SJCRH30 (cell line): ENCODE measurements around the gene SOSTDC1. TPM values are rescaled to one million over a fixed set of nuclear protein-coding genes. Genes with fewer than 3 reads are reported as not detected.
A peak's percentile ranks its signal among the peaks of the same experiment; 100 is the strongest.

Experiments used
- DNase-seq, 2 experiments: peaks; one replicate each; pipeline ENCODE4 v3.0.0-alpha.2; 2015 to 2020
- H3K27ac ChIP-seq: fragments of 250-450 bp; sonication (Bioruptor Pico); 2 replicates; pipeline ENCODE4 v1.5.1; 2020; ENCODE audit warnings: mild to moderate bottlenecking, moderate library complexity
- H3K27me3 ChIP-seq: fragments of 250-450 bp; sonication (Bioruptor Pico); 2 replicates; pipeline ENCODE4 v1.5.1; 2020; ENCODE audit warnings: mild to moderate bottlenecking, moderate library complexity
- H3K36me3 ChIP-seq: fragments of 250-450 bp; sonication (Bioruptor Pico); 2 replicates; pipeline ENCODE4 v1.5.1; 2020; ENCODE audit warnings: mild to moderate bottlenecking, moderate library complexity
- H3K4me1 ChIP-seq: fragments of 250-450 bp; sonication (Bioruptor Pico); 2 replicates; pipeline ENCODE4 v1.5.1; 2020; ENCODE audit warnings: mild to moderate bottlenecking, moderate library complexity
- H3K4me3 ChIP-seq: fragments of 250-450 bp; sonication (Bioruptor Pico); 2 replicates; pipeline ENCODE4 v1.5.1; 2020; ENCODE audit warnings: mild to moderate bottlenecking, moderate library complexity
- H3K9me3 ChIP-seq: fragments of 250-450 bp; sonication (Bioruptor Pico); replicated peaks from 2 replicates; pipeline ENCODE4 v1.5.1; 2020; ENCODE audit warnings: mild to moderate bottlenecking, moderate library complexity
- total RNA-seq: library from RNA; depleted of rRNA; stranded (reverse); fragments of >200 nt; shearing (Covaris generic); gene quantifications from 2 replicates; pipeline ENCODE4 v1.2.3, GENCODE V29; 2014

SOSTDC1 gene
- total RNA-seq, 1 experiment from 2014 or later, result 7.3 TPM

DNA sequence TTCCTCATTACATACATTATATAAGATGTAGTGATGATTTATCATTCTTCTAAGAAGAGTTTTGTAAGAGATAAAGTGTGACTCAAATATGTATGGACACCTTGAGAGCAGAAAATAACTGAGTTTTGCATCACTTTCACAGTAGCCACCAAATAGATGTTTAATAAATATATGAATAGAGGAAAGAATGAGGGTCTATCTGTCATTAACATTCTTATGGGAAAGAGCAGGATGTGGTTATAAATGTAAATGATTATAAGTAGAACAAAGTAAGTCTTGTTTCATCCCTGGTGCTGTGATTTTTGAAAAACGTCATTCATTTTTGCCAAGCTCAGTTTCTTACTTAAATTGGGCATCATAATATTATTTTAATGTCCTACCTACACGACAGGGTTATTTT lies 29.2 kb downstream of the SOSTDC1 start:
- no peak overlapping the region for H3K27ac ChIP-seq
- H3K4me3 ChIP-seq, result no peak overlapping the region
- no peaks in the 10 kb centered on the region for H3K27me3 ChIP-seq
- no peaks in the 10 kb centered on the region for H3K9me3 ChIP-seq
- H3K4me1 ChIP-seq, result no peaks in the 10 kb centered on the region
- H3K36me3 ChIP-seq, result no peaks in the 10 kb centered on the region
- no peak for DNase-seq

DNA sequence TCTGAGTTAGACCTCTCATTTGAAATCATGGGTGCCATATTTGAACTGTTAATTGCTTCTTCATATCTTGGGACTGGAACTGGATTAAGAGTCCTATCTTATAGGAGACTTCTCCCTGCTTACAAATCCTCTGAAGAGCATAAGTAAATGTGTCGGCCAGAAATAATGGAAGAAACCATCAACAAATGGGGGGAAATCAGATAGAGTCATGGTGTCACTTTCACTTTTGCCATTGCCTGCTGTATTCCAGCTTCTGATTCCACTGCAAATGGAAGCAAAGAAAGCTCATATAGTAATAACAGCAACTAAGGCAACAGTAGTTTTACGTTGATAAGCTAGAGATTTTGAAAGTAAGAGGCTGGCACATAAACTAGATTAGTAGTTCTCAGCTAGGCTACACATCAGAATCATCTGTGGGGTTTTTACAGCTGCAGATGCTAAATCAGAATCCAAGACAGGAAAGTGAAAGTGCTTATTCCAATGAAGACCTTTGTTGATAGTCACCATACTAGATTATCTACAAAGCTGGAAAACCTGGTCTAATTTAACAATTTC lies 31.9 kb downstream of the SOSTDC1 start:
- peaks cover 5% of the 10 kb centered on the region for H3K4me1 ChIP-seq
- H3K27me3 ChIP-seq, result no peaks in the 10 kb centered on the region
- no peaks in the 10 kb centered on the region for H3K36me3 ChIP-seq
- no peaks in the 10 kb centered on the region for H3K9me3 ChIP-seq
- H3K4me3 ChIP-seq, result no peak overlapping the region
- DNase-seq, result no peak
- no peak overlapping the region for H3K27ac ChIP-seq

DNA sequence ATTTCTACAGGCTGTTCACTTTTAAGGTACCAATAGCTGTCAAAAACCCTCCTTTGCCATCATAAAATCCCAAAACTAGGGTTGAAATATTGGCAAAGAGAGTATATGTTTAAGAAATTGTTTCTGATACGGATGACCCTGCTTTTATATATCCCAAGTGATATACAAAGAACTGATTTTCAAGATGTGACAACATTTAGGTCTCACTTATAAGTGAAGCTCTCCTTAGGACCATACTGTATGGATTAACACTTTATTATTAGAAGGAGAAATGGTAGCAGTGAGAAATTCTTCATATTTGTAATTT lies 33.2 kb downstream of the SOSTDC1 start:
- no peak for DNase-seq
- Histone ChIP-seq H3K9me3 (no peaks in the 10 kb centered on the region), H3K36me3 (no peaks in the 10 kb centered on the region), H3K27ac (no peak overlapping the region), H3K4me1 (peaks cover 5% of the 10 kb centered on the region), H3K27me3 (no peaks in the 10 kb centered on the region), H3K4me3 (no peak overlapping the region)

DNA sequence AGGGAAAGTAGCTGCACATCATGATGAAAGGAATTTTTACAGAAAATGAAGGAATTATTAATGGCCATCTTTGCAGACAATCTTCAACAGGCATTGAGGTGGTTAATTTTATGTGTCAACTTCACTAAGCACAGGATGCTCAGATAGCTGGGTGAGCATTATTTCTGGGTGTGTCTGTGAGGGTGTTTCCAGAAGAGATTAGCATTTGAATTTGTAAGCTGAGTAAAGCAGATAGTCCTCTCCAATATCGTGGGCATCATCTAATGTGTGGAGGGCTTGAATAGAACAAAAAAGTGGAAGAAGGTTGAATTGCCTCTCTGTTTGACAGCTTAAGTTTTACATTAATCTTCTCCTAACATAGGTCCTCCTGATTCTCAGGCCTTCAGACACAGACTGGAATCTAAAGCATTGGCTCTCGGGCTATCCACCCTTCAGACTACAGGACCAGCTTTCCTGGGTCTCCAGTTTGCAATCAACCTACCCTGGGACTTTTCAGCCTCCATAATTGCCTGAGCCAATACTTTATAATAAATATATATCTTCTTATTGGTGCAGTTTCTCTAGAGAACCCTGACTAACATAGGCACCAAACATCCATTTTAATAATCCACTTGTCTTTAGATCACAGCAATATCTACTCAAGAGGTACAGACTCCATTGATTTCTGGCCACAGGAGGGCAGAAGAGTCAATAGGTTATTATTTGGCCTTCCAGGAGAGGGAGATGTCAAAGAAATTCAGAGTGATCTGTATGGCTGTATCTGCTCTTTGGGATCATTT lies 33.7 kb downstream of the SOSTDC1 start:
- no peaks in the 10 kb centered on the region for H3K27me3 ChIP-seq
- H3K36me3 ChIP-seq, result no peaks in the 10 kb centered on the region
- H3K4me1 ChIP-seq, result peaks cover 5% of the 10 kb centered on the region
- no peak overlapping the region for H3K27ac ChIP-seq
- peak; percentile 40 to 79 for DNase-seq
- no peaks in the 10 kb centered on the region for H3K9me3 ChIP-seq
- H3K4me3 ChIP-seq, result no peak overlapping the region

DNA sequence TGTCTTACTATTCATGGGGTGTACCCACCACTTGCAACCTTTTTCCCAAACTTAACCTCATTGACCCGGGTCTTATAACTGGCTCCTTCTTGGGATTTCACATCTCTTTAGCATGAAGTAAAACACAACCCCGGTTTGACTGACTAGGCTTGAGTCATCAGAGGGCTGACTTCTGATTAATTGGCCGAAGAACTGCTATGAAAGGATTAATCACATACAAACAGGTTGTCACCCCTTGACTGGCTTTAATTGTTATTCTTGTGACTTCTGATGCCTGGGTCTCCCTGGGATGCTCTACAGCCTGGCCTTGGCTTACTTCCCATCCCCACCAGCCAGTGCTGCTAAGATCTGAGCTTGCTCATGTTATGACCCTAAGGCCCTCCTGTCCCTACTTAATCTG lies 35.4 kb downstream of the SOSTDC1 start:
- Histone ChIP-seq H3K36me3 (no peaks in the 10 kb centered on the region), H3K4me1 (peaks cover 5% of the 10 kb centered on the region), H3K9me3 (no peaks in the 10 kb centered on the region), H3K27ac (no peak overlapping the region), H3K27me3 (no peaks in the 10 kb centered on the region), H3K4me3 (no peak overlapping the region)
- DNase-seq, result no peak

DNA sequence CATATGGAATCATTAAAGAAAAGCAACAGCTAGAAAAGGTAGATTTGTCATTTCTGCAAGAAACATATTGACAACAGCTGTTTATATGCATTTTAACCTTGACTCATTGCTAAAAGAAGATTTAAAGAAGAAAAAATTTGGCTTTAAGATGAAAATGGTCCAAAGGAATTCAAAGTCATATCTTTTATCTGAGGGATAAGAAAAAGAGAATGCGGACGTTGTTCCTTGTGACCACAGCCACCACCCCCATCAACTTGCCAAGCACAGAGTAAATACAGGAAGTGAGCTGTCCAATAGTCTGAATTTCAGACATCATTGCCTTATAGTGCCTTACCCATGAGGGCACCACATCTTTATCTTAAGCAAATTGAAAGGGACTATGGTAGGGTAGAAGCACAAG lies 36.9 kb downstream of the SOSTDC1 start:
- Histone ChIP-seq H3K27me3 (no peaks in the 10 kb centered on the region), H3K9me3 (no peaks in the 10 kb centered on the region), H3K4me1 (peaks cover 5% of the 10 kb centered on the region), H3K4me3 (no peak overlapping the region), H3K36me3 (no peaks in the 10 kb centered on the region), H3K27ac (no peak overlapping the region)
- DNase-seq, result no peak

DNA sequence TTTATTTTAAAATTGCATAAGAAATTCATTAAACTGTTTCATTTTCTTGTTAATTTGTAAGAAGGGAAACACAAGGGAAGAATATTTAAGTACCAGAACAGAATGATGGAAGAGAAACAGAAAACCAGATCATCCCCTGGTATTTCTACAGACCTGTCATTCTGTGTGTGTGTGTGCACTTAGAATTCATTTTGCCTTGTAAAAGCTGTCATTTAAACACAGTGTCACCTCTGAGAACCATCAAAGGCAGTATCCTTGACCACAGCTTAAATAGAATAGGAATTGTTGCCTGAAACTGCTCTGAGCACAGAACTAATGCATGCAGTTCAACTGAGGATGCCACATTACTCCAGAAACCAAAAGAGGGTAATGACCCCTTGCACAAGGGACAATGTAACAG lies 37.4 kb downstream of the SOSTDC1 start:
- H3K27me3 ChIP-seq, result no peaks in the 10 kb centered on the region
- no peak for DNase-seq
- H3K27ac ChIP-seq, result no peak overlapping the region
- peaks cover 5% of the 10 kb centered on the region for H3K4me1 ChIP-seq
- no peak overlapping the region for H3K4me3 ChIP-seq
- no peaks in the 10 kb centered on the region for H3K9me3 ChIP-seq
- no peaks in the 10 kb centered on the region for H3K36me3 ChIP-seq

DNA sequence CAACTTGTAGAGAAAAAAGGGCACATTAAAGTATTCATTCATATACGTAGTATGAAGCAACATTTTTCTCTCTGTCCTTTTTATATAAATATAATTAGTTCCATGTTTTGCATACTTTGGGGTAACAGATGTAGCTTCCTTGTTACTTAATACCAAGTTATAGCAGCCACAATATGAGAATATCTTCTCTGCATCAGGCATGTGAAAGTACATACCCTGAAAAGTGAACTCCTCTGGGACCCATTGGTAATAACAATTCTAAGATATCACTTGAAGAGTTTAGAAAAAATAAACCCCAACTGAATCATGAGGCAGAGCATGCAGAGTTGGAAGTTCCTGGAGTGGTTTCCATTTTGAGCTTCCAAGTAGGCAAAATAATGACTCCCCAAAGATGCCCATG lies 41.8 kb downstream of the SOSTDC1 start:
- Histone ChIP-seq H3K27me3 (no peaks in the 10 kb centered on the region), H3K4me1 (peaks cover 22% of the 10 kb centered on the region), H3K27ac (no peak overlapping the region), H3K9me3 (no peaks in the 10 kb centered on the region), H3K36me3 (no peaks in the 10 kb centered on the region), H3K4me3 (no peak overlapping the region)
- DNase-seq, result no peak

DNA sequence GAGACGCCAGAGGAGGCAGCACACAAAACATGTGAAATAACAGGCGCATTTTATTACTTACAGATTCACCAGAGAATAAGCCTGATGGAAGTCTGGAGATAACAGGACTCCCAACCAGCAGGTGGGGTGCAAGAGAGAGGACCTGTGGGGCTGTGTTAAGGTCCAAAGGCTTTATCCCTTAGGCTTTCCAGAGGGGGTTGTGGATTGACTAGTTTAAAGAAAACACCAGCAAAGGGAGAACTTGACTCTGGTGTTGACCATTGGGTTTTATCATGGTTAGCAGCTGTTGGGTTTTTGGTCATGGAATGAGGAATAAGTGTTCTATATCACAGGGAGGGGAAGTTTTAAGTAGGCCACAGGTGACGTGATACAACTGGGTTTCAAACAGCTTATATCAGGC lies 42.6 kb downstream of the SOSTDC1 start:
- Histone ChIP-seq H3K4me1 (peaks cover 30% of the 10 kb centered on the region), H3K4me3 (no peak overlapping the region), H3K9me3 (no peaks in the 10 kb centered on the region), H3K27ac (no peak overlapping the region), H3K27me3 (no peaks in the 10 kb centered on the region), H3K36me3 (no peaks in the 10 kb centered on the region)
- DNase-seq, result peak in 1 of 2 experiments; percentile 48

DNA sequence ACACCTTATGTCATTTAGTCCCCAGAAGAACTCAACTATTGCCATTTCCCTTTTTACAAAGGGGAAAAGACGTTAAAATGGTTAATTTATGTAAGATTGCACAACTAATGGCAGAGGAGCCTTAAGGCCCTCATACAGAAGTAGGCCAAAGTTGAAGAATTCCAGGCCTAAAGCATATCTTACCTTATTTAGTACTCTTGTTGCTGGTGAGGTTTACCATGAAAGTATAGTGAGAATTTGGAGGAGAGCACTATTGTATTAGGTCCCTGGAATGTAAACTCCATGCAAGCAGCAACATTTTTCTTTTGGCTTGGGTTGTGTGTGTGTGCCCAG lies 43.5 kb downstream of the SOSTDC1 start:
- no peak for DNase-seq
- H3K27ac ChIP-seq, result peak overlapping the region; percentile 94

DNA sequence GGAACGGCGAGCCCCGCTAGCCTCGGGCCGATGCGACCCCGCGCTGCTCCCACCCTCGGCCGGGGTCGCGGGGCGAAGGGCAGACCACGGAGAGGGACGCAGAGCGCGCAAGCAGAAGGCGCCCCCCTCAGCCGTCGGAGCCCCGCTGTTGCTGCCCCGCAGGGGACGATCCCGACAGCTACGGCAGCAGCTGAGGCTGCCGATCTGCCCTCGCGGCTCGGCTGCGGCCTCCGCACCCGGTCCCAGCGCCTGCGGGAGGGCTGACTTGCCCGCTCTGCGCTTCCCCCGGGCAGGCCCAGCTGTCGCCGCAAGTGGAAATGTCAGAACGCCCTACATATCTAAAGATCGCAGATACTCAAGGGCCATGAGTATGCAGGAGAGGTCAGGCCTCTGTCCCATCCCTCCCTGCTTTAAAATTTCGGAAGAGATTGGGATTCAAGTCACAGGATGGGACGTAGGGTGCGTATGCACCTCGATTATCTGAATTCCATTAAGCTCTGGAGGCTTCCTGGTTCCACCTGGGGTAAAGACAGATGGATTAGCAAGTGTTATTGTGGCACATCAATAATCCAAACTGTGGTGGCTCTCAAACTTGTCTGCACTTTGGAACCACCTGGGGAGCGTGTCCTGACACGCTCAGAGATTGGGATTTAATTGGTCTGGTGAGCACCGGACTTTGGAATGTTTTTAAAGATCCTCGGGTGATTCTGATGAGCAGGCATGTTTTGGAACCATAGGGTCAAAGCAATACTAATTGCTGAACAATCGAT lies 44.0 kb downstream of the SOSTDC1 start, which contains the start of gene CRPPA:
Gene CRPPA, minus strand, starts transcription at position 206 of the 770 bp plus-strand sequence. CDS start 216 bp downstream, outside the sequence.
- Histone ChIP-seq H3K27me3 (no peaks in the 10 kb centered on the region), H3K4me3 (peak within 1 kb of the TSS; percentile 73), H3K4me1 (peaks cover 33% of the 10 kb centered on the region), H3K27ac (peak within 1 kb of the TSS; percentile 94), H3K36me3 (no peaks in the 10 kb centered on the region), H3K9me3 (no peaks in the 10 kb centered on the region)
- peak; percentile 82 for DNase-seq

More for the DNA sequence above, 43.5 kb downstream of the SOSTDC1 start:
- Histone ChIP-seq H3K9me3 (no peaks in the 10 kb centered on the region), H3K36me3 (no peaks in the 10 kb centered on the region), H3K4me3 (peak overlapping the region; percentile 73), H3K4me1 (peaks cover 33% of the 10 kb centered on the region), H3K27me3 (no peaks in the 10 kb centered on the region)

DNA sequence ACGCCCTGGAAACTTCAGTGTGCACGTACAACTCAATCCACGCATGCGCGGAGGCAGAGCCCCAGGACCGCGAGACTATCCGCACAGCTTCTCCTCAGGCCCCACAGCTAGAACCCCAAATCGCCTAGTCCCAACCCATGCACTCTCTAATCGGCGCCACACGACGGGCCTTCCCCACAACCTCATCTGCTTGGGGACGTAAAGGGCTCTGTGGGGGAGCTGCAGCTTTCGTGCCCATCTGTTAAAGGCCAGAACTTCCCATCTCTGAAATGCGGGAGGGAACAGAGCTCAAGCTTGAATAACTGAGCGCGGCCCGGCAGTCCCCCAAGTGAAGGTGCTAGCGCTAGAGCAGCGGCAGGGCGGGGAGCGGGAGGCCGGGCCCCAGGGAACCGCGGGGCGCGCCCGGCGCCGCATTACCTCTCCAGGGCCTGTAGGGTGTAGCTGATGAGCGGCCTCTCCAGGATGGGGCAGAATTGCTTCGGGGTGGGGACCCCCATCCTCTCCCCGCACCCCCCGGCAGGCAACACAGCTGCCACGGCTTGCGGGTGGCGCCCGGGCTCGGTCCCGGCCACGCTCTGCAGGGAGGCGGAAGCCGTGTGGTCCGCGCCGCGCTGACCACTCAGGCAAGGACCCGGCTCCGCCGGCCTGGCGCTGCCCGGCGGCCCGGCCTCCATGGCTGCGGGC lies 44.7 kb downstream of the SOSTDC1 start:
- H3K4me3 ChIP-seq, result peak overlapping the region; percentile 73
- H3K9me3 ChIP-seq, result no peaks in the 10 kb centered on the region
- no peaks in the 10 kb centered on the region for H3K27me3 ChIP-seq
- DNase-seq, result peak; percentile 96 to 99
- peaks cover 33% of the 10 kb centered on the region for H3K4me1 ChIP-seq
- no peaks in the 10 kb centered on the region for H3K36me3 ChIP-seq
- peak overlapping the region; percentile 94 for H3K27ac ChIP-seq

DNA sequence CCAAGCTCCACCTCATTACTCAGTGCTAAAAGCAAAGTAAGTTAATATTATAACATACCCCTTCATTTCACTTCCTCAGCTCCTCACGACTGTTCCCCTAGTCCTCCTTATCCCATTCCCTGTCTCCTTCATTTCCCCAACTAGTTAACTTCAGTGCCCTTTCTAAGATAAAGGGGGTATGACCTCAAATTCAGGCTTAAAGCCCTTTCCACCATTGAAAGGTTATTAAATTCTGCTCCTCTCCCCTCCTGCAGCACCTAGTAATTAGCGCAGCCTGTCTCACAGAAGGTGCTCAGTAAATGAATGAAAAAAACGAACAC lies 45.2 kb downstream of the SOSTDC1 start:
- H3K36me3 ChIP-seq, result no peaks in the 10 kb centered on the region
- peak overlapping the region; percentile 94 for H3K27ac ChIP-seq
- H3K27me3 ChIP-seq, result no peaks in the 10 kb centered on the region
- peaks cover 33% of the 10 kb centered on the region for H3K4me1 ChIP-seq
- no peak for DNase-seq
- no peaks in the 10 kb centered on the region for H3K9me3 ChIP-seq
- H3K4me3 ChIP-seq, result peak overlapping the region; percentile 73

DNA sequence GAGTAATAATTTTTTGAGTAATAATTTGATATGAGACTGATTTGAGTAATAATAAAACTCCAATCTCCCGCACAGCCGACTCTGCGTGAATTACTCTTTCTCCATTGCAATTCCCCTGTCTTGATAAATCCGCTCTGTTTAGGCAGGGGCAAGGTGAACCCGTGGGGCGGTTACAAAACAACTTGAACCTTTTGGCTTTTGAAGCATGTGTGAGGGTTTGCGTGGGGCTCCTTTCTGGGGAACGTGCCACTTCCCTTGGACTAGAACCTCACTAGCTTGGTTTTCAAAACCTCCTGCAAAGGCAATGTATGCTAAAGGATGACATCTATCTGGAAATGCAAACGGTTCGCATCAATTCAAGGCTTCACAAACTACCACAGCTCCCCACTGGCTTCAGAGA lies 45.7 kb downstream of the SOSTDC1 start:
- Histone ChIP-seq H3K9me3 (no peaks in the 10 kb centered on the region), H3K4me1 (peaks cover 33% of the 10 kb centered on the region), H3K36me3 (no peaks in the 10 kb centered on the region), H3K27ac (peak overlapping the region; percentile 94), H3K27me3 (no peaks in the 10 kb centered on the region), H3K4me3 (peak overlapping the region; percentile 73)
- no peak for DNase-seq

DNA sequence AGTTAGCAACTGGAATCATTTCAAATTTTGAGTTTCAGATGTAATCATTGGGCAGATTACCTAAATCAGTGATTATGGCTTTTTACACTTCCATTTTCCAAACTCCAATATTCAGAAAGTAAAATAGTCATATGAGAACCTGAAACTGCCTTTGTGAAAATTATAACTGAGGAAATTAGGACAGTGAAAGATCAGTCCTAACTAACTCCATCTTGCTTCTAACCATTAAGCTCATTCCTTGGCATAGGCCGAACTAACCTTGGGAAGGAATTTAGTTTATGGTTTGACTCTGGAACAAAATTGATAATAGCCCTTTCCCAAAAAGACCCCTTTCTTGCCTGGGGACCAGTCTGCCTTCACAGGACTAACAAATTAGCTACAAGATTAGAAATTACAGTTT lies 46.4 kb downstream of the SOSTDC1 start:
- DNase-seq, result no peak
- peaks cover 33% of the 10 kb centered on the region for H3K4me1 ChIP-seq

More for the DNA sequence above, 46.4 kb downstream of the SOSTDC1 start:
- H3K27ac ChIP-seq, result peak overlapping the region; percentile 94
- H3K27me3 ChIP-seq, result no peaks in the 10 kb centered on the region
- no peak overlapping the region for H3K4me3 ChIP-seq
- no peaks in the 10 kb centered on the region for H3K9me3 ChIP-seq
- no peaks in the 10 kb centered on the region for H3K36me3 ChIP-seq
